CD4-positive, alpha-beta memory T cell (primary cell): ENCODE data around the gene CHN2. TPM values are rescaled to one million over a fixed set of nuclear protein-coding genes. Genes with fewer than 3 reads are reported as not detected.

Source experiments
- CTCF ChIA-PET: fragments of 350-600 bp; sonication (Branson Sonifier 250); formaldehyde crosslinking; loops from one replicate; lab custom pipeline; 2021; ENCODE audit warnings: inconsistent platforms; ENCODE audit not compliant: partially characterized antibody; lab: Charles Lee
- POLR2A ChIA-PET: fragments of 350-600 bp; sonication (Branson Sonifier 250); formaldehyde crosslinking; loops from one replicate; lab custom pipeline; 2021; ENCODE audit not compliant: partially characterized antibody; lab: Charles Lee
- DNase-seq, 5 donors: peaks; one replicate each; pipeline versions ENCODE4 v3.0.0 to v3.0.0-alpha.2; 2020 to 2022; ENCODE audit warnings: mixed read lengths in 1 of 5
- H3K27ac ChIP-seq: one replicate; pipeline ENCODE4 v1.7.0; 2013; ENCODE audit warnings: low read depth, low read length
- H3K27me3 ChIP-seq: 2 replicates; pipeline ENCODE4 v1.7.0; 2013; ENCODE audit warnings: mild to moderate bottlenecking, low read length, moderate library complexity; ENCODE audit not compliant: insufficient read depth
- H3K36me3 ChIP-seq: 2 replicates; pipeline ENCODE4 v1.7.0; 2013; ENCODE audit warnings: mild to moderate bottlenecking, low read length, moderate library complexity; ENCODE audit not compliant: insufficient read depth
- H3K4me1 ChIP-seq: 2 replicates; pipeline ENCODE4 v1.7.0; 2013; ENCODE audit warnings: mild to moderate bottlenecking, low read length, moderate library complexity; ENCODE audit not compliant: insufficient read depth
- H3K4me3 ChIP-seq, 2 donors: one replicate each; pipeline ENCODE4 v1.7.0; 2013; ENCODE audit warnings: low read length in 2 of 2, mild to moderate bottlenecking in 1 of 2
- H3K9me3 ChIP-seq, 2 donors: one replicate each; pipeline ENCODE4 v1.7.0; 2013; ENCODE audit warnings: low read length in 2 of 2, control low read depth in 1 of 2; ENCODE audit not compliant: control insufficient read depth in 1 of 2
- H3K27ac Mint-ChIP-seq, 7 donors: one replicate each; pipeline ENCODE4 v1.8.0; 2020 to 2021; ENCODE audit warnings: mixed read lengths in 7 of 7, mild to moderate bottlenecking in 6 of 7, inconsistent platforms in 3 of 7, moderate library complexity in 3 of 7
- H3K27me3 Mint-ChIP-seq, 2 donors: one replicate each; pipeline ENCODE4 v1.8.0; 2020 to 2021; ENCODE audit warnings: mixed read lengths in 2 of 2
- H3K36me3 Mint-ChIP-seq, 2 donors: one replicate each; pipeline ENCODE4 v1.8.0; 2020 to 2021; ENCODE audit warnings: mixed read lengths in 2 of 2, inconsistent platforms in 1 of 2, mild to moderate bottlenecking in 1 of 2
- H3K4me1 Mint-ChIP-seq, 4 donors: one replicate each; pipeline ENCODE4 v1.8.0; 2020 to 2021; ENCODE audit warnings: mixed read lengths in 4 of 4, mild to moderate bottlenecking in 1 of 4
- H3K4me3 Mint-ChIP-seq, 8 donors: one replicate each; pipeline ENCODE4 v1.8.0; 2020 to 2021; ENCODE audit warnings: mixed read lengths in 8 of 8, mild to moderate bottlenecking in 7 of 8, moderate library complexity in 6 of 8, inconsistent platforms in 3 of 8
- H3K9me3 Mint-ChIP-seq, 8 donors: one replicate each; pipeline ENCODE4 v1.8.0; 2020 to 2021; ENCODE audit warnings: mixed read lengths in 8 of 8, mild to moderate bottlenecking in 5 of 8, inconsistent platforms in 3 of 8, moderate library complexity in 1 of 8
- intact Hi-C: fragments of 100-400 bp; cut with micrococcal nuclease; formaldehyde crosslinking; loops from one replicate; pipeline ENCODE4 v1.15.1; 2023
- polyA plus RNA-seq, 2 donors: library from polyadenylated mRNA; unstranded; fragments of 300-500 nt; fragmentation: Illumina TruSeq; gene quantifications; one replicate each; pipeline ENCODE4 v1.2.3, GENCODE V29; 2021
- total RNA-seq, 2 experiments: library from RNA; stranded (reverse); gene quantifications; one replicate each; pipeline ENCODE4 v1.2.3, GENCODE V29; 2021

CHN2 gene
- total and polyA plus RNA-seq, 4 experiments from 2014 or later: 1.8 to 7.6 (median 3.5) TPM

DNA sequence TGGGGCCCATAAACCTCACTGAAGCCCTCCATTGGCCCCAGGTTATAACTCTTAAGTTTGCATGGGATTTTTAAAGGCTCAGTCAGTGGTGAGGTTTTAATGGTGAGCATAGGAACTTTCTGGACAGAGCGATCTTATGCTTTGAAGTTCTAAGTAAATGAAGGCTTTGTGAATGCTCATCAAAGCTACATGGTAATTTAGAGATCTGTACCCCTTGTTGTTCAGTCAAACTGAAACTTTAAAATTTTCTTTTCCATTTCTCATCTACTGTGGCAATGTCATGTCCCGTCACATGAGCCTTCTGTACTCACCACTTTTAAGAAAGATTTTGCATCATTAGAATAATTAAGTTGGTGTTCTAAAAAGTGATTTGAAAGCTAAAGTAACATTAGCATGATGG lies 39.9 kb downstream of the CHN2 start:
- ChIA-PET CTCF (no interaction called here), POLR2A (no interaction called here)
- Histone ChIP-seq H3K36me3 (no peaks in the 10 kb centered on the region), H3K27me3 (no peaks in the 10 kb centered on the region), H3K4me1 (no peaks in the 10 kb centered on the region), H3K27ac (no peak overlapping the region), H3K4me3 (no peak overlapping the region), H3K9me3 (no peaks in the 10 kb centered on the region)
- no peak for DNase-seq
- peaks cover 0 to 2% (median 0%) of the 10 kb centered on the region in 8 donors for H3K9me3 Mint-ChIP-seq
- H3K4me3 Mint-ChIP-seq: no peak overlapping the region
- H3K27ac Mint-ChIP-seq: no peak overlapping the region
- peaks cover 0 to 12% (median 3%) of the 10 kb centered on the region in 4 donors for H3K4me1 Mint-ChIP-seq
- H3K27me3 Mint-ChIP-seq: no peaks in the 10 kb centered on the region
- intact Hi-C loops: no loop called here
- H3K36me3 Mint-ChIP-seq: no peaks in the 10 kb centered on the region

DNA sequence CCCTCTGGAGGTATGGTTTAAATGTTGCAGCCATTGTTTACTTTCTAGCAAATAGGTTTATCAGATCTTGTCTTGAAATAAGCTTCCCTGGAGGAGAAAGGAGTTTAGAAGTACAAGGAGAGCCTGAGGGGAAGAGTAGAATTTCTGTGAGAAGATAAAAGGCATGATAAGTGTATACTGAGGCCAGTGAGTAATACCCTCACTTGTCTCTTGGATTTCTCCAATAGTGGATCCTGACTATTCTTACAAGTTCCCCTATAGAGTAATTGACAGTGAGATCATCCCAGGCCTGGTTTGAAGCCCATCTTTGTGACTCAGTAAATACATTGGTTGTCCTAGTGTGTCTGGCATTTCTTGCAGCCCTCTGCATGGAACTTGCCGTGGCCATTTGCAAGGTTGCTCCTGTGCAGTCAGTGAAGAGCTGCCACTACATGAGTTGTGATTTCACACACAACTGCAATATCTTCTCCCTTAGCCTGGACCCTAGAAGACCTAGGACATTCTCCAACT lies 41.6 kb downstream of the CHN2 start:
- H3K27ac ChIP-seq: no peak overlapping the region
- CTCF ChIA-PET: no interaction called here
- intact Hi-C loops: no loop called here
- no peaks in the 10 kb centered on the region for H3K36me3 ChIP-seq
- H3K36me3 Mint-ChIP-seq: no peaks in the 10 kb centered on the region
- peaks cover 0 to 4% (median 0%) of the 10 kb centered on the region in 8 donors for H3K9me3 Mint-ChIP-seq
- H3K4me1 Mint-ChIP-seq: peaks cover 0 to 12% (median 3%) of the 10 kb centered on the region in 4 donors
- H3K4me3 Mint-ChIP-seq: no peak overlapping the region
- DNase-seq: no peak
- POLR2A ChIA-PET: no interaction called here
- H3K9me3 ChIP-seq: no peaks in the 10 kb centered on the region
- H3K27me3 Mint-ChIP-seq: no peaks in the 10 kb centered on the region
- H3K4me1 ChIP-seq: no peaks in the 10 kb centered on the region
- H3K4me3 ChIP-seq: no peak overlapping the region
- no peak overlapping the region for H3K27ac Mint-ChIP-seq
- H3K27me3 ChIP-seq: no peaks in the 10 kb centered on the region

DNA sequence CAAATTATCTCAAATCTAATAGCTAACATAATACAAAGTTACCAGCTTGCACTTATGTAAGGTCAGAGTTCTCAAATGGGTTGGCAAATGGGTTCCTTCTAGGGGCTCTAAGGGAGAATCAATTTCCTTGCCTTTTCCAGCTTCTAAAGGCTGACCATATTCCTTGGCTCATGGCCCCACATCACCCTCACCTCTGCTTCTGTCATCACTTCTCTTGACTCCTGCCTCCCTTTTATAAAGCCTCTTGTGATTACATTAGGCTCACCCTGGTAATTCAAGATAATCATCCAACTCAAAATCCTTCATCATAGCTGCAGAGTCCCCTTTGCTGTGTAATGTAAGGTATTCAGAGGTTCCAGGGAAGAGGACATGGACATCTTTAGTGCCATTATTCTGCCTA lies 42.1 kb downstream of the CHN2 start:
- Mint-ChIP-seq H3K4me3 (no peak overlapping the region), H3K27ac (no peak overlapping the region), H3K36me3 (no peaks in the 10 kb centered on the region), H3K4me1 (peaks cover 0 to 12% (median 3%) of the 10 kb centered on the region in 4 donors), H3K27me3 (no peaks in the 10 kb centered on the region), H3K9me3 (peaks cover 0 to 4% (median 0%) of the 10 kb centered on the region in 8 donors)
- Histone ChIP-seq H3K4me1 (no peaks in the 10 kb centered on the region), H3K27me3 (no peaks in the 10 kb centered on the region), H3K9me3 (no peaks in the 10 kb centered on the region), H3K27ac (no peak overlapping the region), H3K36me3 (no peaks in the 10 kb centered on the region), H3K4me3 (no peak overlapping the region)
- DNase-seq: no peak
- POLR2A ChIA-PET: no interaction called here
- intact Hi-C loops: no loop called here
- CTCF ChIA-PET: interaction anchor here (1.1 kb wide), 1 partner anchor 172 kb away, joined by 3 read pairs; no protein-coding TSS in a partner anchor

DNA sequence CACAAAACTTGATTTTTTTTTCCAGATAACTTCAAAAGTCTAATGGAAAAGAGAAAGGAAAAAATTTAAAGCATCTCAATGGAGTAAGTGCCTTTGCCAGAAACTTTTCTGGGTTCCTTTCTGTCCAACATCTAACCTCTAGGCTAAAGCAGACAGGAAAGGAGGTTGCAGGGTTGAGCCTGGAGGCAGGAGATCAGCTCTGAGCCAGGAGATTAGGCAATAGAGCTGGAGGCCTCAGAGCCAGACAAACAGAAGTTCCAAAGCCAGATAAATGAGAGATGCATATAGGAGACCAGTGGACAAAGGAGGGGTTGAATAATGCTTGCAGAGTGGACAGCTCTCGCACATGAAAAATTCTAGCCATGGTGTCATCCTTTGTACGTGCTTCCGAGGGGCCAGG lies 42.9 kb downstream of the CHN2 start:
- Histone ChIP-seq H3K27me3 (no peaks in the 10 kb centered on the region), H3K27ac (no peak overlapping the region), H3K9me3 (no peaks in the 10 kb centered on the region), H3K4me1 (no peaks in the 10 kb centered on the region), H3K36me3 (no peaks in the 10 kb centered on the region), H3K4me3 (no peak overlapping the region)
- POLR2A ChIA-PET: no interaction called here
- peaks cover 0 to 4% (median 0%) of the 10 kb centered on the region in 8 donors for H3K9me3 Mint-ChIP-seq
- CTCF ChIA-PET: interaction anchor here (1.1 kb wide), 1 partner anchor 171 kb away, joined by 3 read pairs; no protein-coding TSS in a partner anchor
- H3K36me3 Mint-ChIP-seq: no peaks in the 10 kb centered on the region
- no peak overlapping the region for H3K4me3 Mint-ChIP-seq
- no peak overlapping the region for H3K27ac Mint-ChIP-seq
- intact Hi-C loops: no loop called here
- no peak for DNase-seq
- no peaks in the 10 kb centered on the region for H3K27me3 Mint-ChIP-seq
- peaks cover 0 to 12% (median 3%) of the 10 kb centered on the region in 4 donors for H3K4me1 Mint-ChIP-seq

DNA sequence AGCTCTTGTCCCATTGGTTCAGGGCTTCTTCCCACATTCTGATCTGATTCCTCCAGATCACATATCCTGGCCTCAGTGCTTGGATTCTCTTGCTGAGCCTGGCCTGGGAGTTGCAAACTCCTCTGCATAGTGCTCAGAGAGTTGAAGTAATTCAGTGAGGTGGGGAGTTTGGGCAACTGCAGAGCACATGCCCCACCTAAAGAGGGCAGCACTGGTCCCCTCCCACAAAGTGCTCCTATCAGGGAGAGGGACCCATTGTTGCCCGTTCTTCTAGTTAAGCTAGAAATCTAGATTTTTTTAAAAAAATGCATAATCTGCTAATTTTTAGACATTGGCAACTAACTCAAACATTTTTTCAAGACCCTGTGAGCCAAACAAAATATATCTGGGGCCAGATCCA lies 45.1 kb downstream of the CHN2 start:
- Histone ChIP-seq H3K4me1 (peaks cover 13% of the 10 kb centered on the region), H3K36me3 (no peaks in the 10 kb centered on the region), H3K4me3 (no peak overlapping the region), H3K27me3 (no peaks in the 10 kb centered on the region), H3K9me3 (no peaks in the 10 kb centered on the region), H3K27ac (no peak overlapping the region)
- Mint-ChIP-seq H3K4me1 (peaks cover 6 to 17% (median 14%) of the 10 kb centered on the region in 4 donors), H3K9me3 (peaks cover 0 to 4% (median 0%) of the 10 kb centered on the region in 8 donors), H3K36me3 (no peaks in the 10 kb centered on the region), H3K27me3 (no peaks in the 10 kb centered on the region), H3K4me3 (no peak overlapping the region), H3K27ac (no peak overlapping the region)
- DNase-seq: no peak
- intact Hi-C loops: no loop called here
- ChIA-PET CTCF (no interaction called here), POLR2A (no interaction called here)

DNA sequence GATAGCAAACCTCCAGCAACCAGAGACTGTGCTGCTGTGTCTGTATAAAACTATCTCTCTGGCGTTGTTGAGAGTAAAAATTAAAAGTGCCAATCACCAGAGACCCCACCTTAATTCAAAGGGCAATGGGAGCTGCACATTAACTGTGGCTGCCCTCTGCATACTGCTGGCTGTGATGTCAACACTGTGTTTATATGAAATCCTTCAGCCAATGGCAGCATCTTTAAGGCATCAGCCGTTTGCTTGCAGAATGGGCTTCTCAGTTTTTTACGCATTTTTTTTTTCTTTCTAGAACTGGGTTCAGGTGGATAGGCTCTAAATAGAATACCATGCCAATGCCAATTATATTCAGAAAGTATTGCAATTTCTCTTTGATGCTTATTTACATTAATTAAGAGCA lies 47.7 kb downstream of the CHN2 start:
- Histone ChIP-seq H3K36me3 (no peaks in the 10 kb centered on the region), H3K27me3 (no peaks in the 10 kb centered on the region), H3K4me3 (no peak overlapping the region), H3K4me1 (peaks cover 13% of the 10 kb centered on the region), H3K9me3 (no peaks in the 10 kb centered on the region), H3K27ac (no peak overlapping the region)
- Mint-ChIP-seq H3K9me3 (peaks cover 0 to 6% (median 0%) of the 10 kb centered on the region in 8 donors), H3K36me3 (no peaks in the 10 kb centered on the region), H3K27ac (no peak overlapping the region), H3K27me3 (no peaks in the 10 kb centered on the region), H3K4me3 (no peak overlapping the region), H3K4me1 (peaks cover 6 to 17% (median 13%) of the 10 kb centered on the region in 4 donors)
- POLR2A ChIA-PET: no interaction called here
- intact Hi-C loops: loop anchor here (2.0 kb wide), 1 partner anchor 167 kb away; no protein-coding TSS in a partner anchor
- DNase-seq: no peak
- CTCF ChIA-PET: no interaction called here

DNA sequence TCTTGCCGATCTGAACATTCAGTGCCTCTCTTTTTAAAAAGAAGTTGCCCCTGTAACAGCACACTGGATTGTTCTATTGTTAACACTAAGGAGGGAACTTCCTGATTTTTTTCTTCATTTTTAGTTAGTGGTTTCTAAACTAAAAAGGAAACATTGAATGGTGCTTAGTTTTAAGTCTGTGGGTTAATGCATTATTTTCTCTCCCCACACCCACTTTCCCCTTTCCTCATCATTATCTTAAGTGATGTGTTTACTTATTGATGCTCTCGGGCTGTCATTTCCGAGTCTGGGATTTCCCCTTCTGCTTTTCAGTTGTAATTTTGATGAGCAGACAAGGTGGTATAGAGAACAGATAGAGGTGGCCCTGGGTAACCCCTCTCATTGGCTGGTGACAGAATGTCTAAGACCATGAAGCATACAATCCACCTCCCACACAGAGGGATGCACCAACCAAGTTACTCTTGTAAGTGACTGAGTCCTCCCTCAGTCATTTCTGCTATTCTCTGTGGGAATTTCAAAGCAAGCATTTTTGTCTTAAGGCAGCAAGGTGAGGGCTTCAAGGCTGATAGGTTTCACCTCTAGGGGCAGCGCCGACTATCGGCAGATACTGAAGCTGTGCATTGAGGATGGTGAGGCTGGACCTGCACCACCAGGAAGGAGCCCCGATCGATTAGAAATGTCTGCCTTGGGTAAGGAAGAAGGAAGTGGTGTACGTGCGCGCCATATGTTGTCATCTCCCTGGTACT lies 49.5 kb downstream of the CHN2 start:
- Mint-ChIP-seq H3K27me3 (no peaks in the 10 kb centered on the region), H3K9me3 (peaks cover 0 to 4% (median 0%) of the 10 kb centered on the region in 8 donors), H3K36me3 (no peaks in the 10 kb centered on the region), H3K4me1 (peaks cover 6 to 17% (median 13%) of the 10 kb centered on the region in 4 donors), H3K27ac (peak overlapping the region in 6 of 7 donors; percentile 25 to 85 (median 62)), H3K4me3 (peak overlapping the region in 7 of 8 donors; percentile 17 to 57 (median 35))
- Histone ChIP-seq H3K27me3 (no peaks in the 10 kb centered on the region), H3K27ac (peak overlapping the region; percentile 11), H3K4me1 (peaks cover 13% of the 10 kb centered on the region), H3K4me3 (no peak overlapping the region), H3K9me3 (no peaks in the 10 kb centered on the region), H3K36me3 (no peaks in the 10 kb centered on the region)
- POLR2A ChIA-PET: interaction anchor here (1.0 kb wide), 1 partner anchor 48 kb away, joined by 3 read pairs; no protein-coding TSS in a partner anchor
- intact Hi-C loops: loop anchor here (2.0 kb wide), 1 partner anchor 165 kb away; no protein-coding TSS in a partner anchor
- CTCF ChIA-PET: no interaction called here
- DNase-seq: peak; percentile 39 to 79 (median 43)
